Type B pancreatic cell (in vitro differentiated cells): ENCODE measurements around the gene ESPN. TPM values are rescaled to one million over a fixed set of nuclear protein-coding genes. Genes with fewer than 3 reads are reported as not detected.
A peak's percentile ranks its signal among the peaks of the same experiment; 100 is the strongest.
"Not testable (repeated sequence)": the region's sequence is repeated elsewhere in the genome, so short reads cannot be mapped to it uniquely, and the experiment has no call there.

Experiments used
- DNase-seq: peaks from one replicate; pipeline ENCODE4 v3.0.0; 2021; ENCODE audit warnings: mixed read lengths; ENCODE audit not compliant: unreplicated experiment; ENCODE audit errors: extremely low spot score
- H3K27ac Mint-ChIP-seq: 2 replicates; pipeline ENCODE4 v1.8.0; 2021; ENCODE audit warnings: mild to moderate bottlenecking, mixed read lengths
- H3K27me3 Mint-ChIP-seq: 2 replicates; pipeline ENCODE4 v1.8.0; 2021; ENCODE audit warnings: mixed read lengths
- H3K36me3 Mint-ChIP-seq: 2 replicates; pipeline ENCODE4 v1.8.0; 2021; ENCODE audit warnings: mixed read lengths
- H3K4me1 Mint-ChIP-seq: one replicate; pipeline ENCODE4 v1.8.0; 2021; ENCODE audit warnings: mixed read lengths; ENCODE audit not compliant: unreplicated experiment
- H3K4me3 Mint-ChIP-seq: 2 replicates; pipeline ENCODE4 v1.8.0; 2021; ENCODE audit warnings: mild to moderate bottlenecking, mixed read lengths
- H3K9me3 Mint-ChIP-seq: 2 replicates; pipeline ENCODE4 v1.8.0; 2021; ENCODE audit warnings: mixed read lengths
- total RNA-seq: library from RNA; stranded (reverse); gene quantifications from 2 replicates; pipeline ENCODE4 v1.2.1, GENCODE V29; 2021; ENCODE audit warnings: low replicate concordance
- TF ChIP-seq, protein P1 (sequence below): fragments of 200-600 bp; sonication (generic); conservative IDR thresholded peaks from 2 replicates; pipeline ENCODE4 v1.5.0; 2021; ENCODE audit warnings: antibody characterized with exemption, mild to moderate bottlenecking

The ESPN gene
- total RNA-seq, 1 donor from 2014 or later: 13.8 TPM

- Mint-ChIP-seq H3K27ac (peak overlapping the region; percentile 21), H3K27me3 (peaks cover 27% of the 10 kb centered on the region)
Measured at GRCh38 chr1:6450943-6451373, 26.4 kb downstream of the ESPN start.

DNA sequence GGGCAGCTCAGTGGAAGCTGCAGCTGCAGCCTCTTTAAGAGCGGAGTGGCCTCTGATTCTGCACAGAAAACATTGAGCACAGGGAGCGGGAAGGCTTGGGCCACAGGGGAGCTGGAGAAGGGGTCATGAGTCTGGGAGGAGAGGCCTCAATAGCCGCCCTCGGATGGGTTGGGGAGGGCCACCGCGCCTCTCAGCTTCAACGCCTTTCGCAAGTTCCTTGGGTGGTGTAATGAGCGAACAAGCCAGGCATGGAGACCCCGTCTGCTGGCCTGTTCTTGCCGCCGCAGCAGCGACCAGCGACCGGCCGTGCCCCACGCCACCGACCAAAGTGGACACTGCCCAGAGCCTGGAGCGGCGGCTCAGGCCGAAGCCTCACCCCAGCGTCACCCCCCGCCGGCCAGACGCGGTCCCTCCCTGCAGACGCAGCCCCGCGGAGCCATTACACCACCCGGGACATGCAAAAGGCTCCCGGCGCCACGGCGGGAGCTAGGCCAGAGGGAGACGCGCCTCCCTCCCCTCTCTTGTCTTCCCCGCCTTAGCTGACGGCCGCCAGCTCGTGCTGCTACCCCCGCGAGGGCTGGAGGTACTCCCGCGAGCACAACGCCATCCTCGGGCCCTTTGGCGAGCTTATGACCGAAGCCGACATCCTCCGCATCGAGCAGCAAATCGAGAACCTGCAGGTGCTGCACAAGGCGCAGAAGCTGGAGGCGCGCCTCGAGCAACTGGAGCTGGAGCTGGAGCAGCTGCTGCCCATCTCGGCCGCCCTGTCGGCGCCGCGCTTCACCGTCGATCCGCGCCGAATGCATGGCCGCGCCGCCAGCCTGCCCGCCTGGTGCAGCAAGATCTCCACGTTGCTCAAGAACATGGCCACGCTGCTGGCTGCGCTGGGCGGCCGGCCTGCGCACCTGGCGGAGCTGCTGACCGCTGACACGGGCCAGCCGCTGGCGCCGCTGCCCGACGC is 29.6 kb downstream of the ESPN start:
- H3K4me3 Mint-ChIP-seq, H3K27ac Mint-ChIP-seq, H3K9me3 Mint-ChIP-seq, H3K36me3 Mint-ChIP-seq, DNase-seq: not testable (repeated sequence)
- Mint-ChIP-seq H3K4me1 (peaks cover 19% of the 10 kb centered on the region), H3K27me3 (peaks cover 20% of the 10 kb centered on the region)

More at GRCh38 chr1:6450943-6451373, 26.4 kb downstream of the ESPN start:
- Mint-ChIP-seq H3K4me1 (peaks cover 14% of the 10 kb centered on the region), H3K9me3 (no peaks in the 10 kb centered on the region), H3K36me3 (no peaks in the 10 kb centered on the region), H3K4me3 (peak overlapping the region; percentile 56)
- TF ChIP-seq, protein P1, sequence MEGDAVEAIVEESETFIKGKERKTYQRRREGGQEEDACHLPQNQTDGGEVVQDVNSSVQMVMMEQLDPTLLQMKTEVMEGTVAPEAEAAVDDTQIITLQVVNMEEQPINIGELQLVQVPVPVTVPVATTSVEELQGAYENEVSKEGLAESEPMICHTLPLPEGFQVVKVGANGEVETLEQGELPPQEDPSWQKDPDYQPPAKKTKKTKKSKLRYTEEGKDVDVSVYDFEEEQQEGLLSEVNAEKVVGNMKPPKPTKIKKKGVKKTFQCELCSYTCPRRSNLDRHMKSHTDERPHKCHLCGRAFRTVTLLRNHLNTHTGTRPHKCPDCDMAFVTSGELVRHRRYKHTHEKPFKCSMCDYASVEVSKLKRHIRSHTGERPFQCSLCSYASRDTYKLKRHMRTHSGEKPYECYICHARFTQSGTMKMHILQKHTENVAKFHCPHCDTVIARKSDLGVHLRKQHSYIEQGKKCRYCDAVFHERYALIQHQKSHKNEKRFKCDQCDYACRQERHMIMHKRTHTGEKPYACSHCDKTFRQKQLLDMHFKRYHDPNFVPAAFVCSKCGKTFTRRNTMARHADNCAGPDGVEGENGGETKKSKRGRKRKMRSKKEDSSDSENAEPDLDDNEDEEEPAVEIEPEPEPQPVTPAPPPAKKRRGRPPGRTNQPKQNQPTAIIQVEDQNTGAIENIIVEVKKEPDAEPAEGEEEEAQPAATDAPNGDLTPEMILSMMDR: no peak
- no peak for DNase-seq

DNA sequence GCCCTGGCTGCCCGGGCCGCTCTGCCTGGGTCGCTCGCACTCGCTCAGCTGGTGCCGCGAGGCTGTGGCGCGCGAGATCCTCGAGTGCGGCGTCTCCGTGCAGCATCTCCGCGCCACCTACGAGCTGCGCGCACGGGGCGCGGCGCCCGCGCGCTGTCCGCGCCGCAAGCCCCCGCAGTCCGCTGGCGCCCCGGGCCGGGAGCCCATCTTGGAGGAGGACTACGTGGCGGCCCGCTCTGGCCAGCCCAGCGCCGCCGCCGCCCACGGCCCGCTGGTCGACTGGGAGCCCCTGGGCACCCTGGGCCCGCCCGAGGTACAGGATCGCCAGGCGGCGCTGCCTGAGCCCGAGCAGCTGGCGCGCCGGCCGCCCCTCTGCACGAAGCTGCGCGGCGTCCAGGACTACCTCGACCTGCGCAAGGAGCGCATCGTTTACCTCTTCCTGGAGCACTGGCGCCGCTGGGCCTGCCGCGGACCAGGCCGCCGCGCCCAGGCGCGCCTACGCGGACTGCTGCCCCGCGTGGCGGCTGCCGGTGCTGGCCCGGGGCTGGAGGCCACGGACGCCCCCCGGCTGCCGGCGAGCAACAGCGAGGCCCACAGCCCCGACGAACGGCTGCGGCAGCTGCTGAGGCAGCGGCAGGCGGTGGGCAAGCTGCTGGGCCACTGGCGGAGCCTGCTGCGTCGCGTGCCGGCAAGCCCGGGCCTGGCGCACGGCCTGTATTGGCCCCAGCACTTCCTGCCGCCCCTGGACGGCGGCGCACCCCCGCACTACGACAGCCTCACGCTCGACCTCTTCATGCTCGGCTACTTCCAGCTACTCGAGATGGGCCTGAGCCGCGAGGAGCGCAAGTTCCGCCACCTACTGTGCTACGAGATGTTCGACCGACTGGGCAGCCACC is 30.5 kb downstream of the ESPN start:
- H3K27ac Mint-ChIP-seq: no peak overlapping the region
- TF ChIP-seq, protein P1: no peak
- H3K27me3 Mint-ChIP-seq: peaks cover 12% of the 10 kb centered on the region
- H3K4me1 Mint-ChIP-seq: peaks cover 17% of the 10 kb centered on the region
- no peak overlapping the region for H3K4me3 Mint-ChIP-seq
- no peaks in the 10 kb centered on the region for H3K9me3 Mint-ChIP-seq
- DNase-seq: no peak
- H3K36me3 Mint-ChIP-seq: peaks cover 3% of the 10 kb centered on the region

DNA sequence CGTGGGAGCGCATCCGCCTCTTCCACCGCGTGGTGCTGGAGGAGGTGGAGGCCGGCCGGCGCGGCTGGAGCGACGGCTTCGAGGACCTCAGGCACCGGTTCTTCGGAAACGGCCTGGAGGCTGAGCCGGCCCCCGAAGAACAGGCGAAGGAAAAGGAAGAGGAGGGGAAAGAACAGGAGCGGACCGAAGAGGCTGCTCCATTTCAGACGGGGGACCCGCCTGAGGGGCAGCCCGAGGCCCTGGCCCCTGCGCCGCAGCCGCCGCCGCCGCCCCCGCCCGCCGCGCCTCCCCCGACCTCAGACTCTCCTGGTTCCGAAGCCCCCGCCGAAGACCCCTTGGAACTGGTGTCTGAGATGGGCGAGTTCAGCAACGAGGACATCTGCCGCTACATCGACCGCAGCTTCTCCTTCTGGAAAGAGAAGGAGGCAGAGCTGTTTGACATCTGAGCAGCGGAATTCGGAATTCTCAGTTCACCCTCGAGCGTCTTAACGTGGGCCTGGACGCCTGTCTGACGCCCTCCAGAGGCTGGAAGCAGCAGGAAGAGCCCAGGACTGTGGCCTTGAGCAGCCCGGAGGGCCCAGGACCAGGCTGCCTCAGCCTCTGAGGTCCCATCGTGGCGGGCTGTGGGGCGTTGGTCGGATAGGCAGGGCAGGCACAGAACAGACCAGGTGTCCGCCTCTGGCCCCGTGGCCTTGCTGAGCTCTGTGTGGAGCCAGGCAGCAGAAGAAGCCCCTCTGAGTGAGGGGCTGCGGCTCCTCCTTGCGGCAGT is 31.4 kb downstream of the ESPN start:
- not testable (repeated sequence) for H3K4me3 Mint-ChIP-seq, H3K27me3 Mint-ChIP-seq, DNase-seq, H3K36me3 Mint-ChIP-seq, H3K9me3 Mint-ChIP-seq, H3K27ac Mint-ChIP-seq
- H3K4me1 Mint-ChIP-seq: peaks cover 17% of the 10 kb centered on the region

GRCh38 chr1:6456800-6457466 is 32.4 kb downstream of the ESPN start:
- Mint-ChIP-seq H3K9me3 (no peaks in the 10 kb centered on the region), H3K36me3 (peaks cover 3% of the 10 kb centered on the region), H3K4me3 (no peak overlapping the region), H3K27me3 (peaks cover 9% of the 10 kb centered on the region), H3K27ac (no peak overlapping the region), H3K4me1 (peaks cover 17% of the 10 kb centered on the region)
- no peak for DNase-seq
- TF ChIP-seq, protein P1: no peak
